OCI-LY3 (cell line): ENCODE data around the gene NAV2.

Experiments
- CTCF ChIP-seq: fragments of 200-600, 300-600 bp; sonication (generic); IDR thresholded peaks from 2 replicates; pipeline ENCODE4 v1.5.1; 2014; ENCODE audit warnings: antibody characterized with exemption, low read length, low read depth
- EZH2phosphoT487 ChIP-seq: fragments of 200-600 bp; shearing (Covaris generic); IDR thresholded peaks from 2 replicates; pipeline ENCODE4 v1.6.1; 2018; ENCODE audit warnings: antibody characterized with exemption, mixed run types, low read depth

GRCh38 chr11:20036626-20037335, 324.1 kb downstream of the NAV2 start:
- TF ChIP-seq CTCF (no peak), EZH2phosphoT487 (no peak)
